HG02852 (cell line): ENCODE measurements around the gene LUC7L.
"Not testable (repeated sequence)": the region's sequence is repeated elsewhere in the genome, so short reads cannot be mapped to it uniquely, and the experiment has no call there.

Experiments
- ATAC-seq: cut with Tn5 transposase; IDR thresholded peaks from one replicate; pipeline ENCODE4 v1.9.1; 2021; ENCODE audit warnings: mild to moderate bottlenecking, moderate library complexity; ENCODE audit not compliant: unreplicated experiment

LUC7L gene

DNA sequence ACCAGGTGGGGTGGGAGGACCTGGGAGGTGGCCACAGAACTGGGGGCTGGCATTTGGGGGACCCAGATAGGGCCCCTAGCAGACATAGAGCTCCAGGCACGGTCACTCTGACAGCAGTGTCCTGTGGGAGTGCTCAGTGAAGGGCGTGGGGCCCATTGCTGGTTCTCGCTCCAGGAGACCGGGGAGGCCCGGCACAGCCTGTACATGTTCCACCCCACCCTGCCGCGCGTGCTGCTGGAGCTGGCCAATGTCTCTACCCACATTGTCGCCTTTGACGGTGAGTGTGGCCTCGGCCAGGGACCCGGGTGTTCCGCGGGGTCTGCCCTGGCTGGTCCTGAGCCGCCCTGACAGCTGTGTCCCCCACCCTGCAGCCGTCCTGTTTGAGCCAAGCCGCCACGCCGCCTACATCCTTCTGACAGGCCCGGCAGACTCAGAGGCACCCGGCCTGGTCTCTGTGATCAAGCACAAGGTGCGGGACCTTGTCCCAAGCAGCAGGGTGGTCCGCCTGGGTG is 35.2 kb upstream of the LUC7L start:
- ATAC-seq: no peak

DNA sequence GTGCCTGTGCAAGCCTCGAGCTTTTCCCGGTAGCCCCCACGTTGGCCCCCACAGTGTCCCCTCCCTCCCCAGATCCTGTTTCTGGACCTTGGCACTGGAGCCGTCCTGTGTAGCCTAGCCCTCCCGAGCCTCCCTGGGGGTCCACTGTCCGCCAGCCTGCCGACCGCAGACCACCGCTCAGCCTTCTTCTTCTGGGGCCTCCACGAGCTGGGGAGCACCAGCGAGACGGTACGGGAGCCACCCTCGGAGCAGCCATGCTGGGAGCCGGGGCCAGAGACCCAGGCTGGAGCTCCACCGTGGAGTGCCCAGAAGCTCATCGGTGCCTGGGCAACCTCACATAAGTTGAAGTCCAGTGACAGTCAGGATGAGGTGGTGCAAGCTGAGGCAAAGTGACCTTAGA is 34.7 kb upstream of the LUC7L start:
- ATAC-seq: no peak

DNA sequence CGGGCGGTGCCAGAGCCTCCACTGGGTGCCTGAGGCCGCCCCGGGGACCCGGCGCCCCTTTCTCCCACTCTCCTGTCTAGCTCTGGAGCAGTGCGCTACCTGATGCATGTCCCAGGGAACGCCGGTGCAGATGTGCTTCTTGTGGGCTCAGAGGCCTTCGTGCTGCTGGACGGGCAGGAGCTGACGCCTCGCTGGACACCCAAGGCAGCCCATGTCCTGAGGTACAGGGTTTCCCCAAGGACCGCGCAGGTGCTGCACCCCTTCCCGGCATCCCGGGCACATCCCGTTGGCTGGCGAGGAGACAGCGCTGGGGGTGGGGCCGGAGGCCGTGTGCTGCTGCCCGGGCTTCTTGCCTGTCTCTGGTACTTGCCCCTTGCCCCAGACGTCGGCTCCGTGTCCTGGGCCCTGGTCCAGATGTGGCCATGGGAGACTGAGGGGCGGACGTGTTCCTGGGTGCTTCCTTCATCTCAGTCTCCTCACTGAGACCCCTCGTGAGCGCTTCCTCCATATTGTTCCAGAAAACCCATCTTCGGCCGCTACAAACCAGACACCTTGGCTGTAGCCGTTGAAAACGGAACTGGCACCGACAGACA is 34.0 kb upstream of the LUC7L start:
- ATAC-seq: no peak

DNA sequence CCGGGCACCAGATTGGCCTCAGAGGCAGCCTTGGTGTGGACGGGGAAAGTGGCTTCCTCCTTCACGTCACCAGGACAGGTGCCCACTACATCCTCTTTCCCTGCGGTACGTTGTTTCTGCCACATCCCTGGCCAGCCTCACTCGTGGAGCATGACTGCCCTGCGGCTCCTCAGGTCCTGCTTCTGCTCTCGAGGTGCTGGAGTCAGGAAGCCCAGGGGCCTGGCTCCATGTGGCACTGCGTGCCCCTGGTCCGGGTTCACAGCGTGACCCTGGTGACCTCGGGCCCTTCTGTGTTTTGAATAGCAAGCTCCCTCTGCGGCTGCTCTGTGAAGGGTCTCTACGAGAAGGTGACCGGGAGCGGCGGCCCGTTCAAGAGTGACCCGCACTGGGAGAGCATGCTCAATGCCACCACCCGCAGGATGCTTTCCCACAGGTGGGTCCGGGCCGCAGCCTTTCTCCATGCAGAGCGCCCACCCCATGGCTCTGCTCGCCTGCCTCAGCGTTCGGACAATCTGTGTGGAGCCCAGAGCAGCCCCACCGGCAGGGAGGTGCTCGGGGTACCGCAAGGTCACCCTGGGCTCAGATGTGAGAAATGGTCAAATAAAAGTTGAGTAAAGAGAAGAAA is 33.0 kb upstream of the LUC7L start:
- no peak for ATAC-seq

DNA sequence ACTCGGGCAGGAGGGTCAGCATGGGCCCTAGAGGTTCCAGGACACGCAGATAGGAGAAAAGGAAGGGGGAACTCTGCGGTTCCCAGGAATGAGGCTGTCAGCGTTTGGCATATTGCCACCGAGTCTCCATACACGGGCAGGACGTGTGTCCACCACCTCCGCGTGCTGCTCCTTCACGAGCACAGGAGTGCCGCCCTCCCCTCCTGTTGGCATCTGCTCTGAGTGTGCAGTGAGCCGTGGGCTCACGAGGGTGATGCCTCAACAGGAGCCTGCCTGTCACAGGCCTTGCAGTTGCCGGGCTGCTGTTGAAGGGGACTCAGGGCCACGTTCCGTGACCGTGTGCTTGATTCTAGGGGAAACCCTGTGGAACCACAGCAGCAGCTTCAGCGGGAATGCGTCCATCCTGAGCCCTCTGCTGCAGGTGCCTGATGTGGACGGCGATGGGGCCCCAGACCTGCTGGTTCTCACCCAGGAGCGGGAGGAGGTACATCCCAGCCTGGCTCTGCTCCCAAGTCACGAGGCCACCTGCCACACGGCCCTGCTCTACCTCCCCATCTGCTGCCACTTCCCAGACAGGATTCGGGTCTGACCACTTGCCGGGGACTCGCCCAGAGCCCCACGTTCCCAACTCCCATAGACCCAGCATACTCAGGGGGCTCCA is 31.9 kb upstream of the LUC7L start:
- no peak for ATAC-seq

DNA sequence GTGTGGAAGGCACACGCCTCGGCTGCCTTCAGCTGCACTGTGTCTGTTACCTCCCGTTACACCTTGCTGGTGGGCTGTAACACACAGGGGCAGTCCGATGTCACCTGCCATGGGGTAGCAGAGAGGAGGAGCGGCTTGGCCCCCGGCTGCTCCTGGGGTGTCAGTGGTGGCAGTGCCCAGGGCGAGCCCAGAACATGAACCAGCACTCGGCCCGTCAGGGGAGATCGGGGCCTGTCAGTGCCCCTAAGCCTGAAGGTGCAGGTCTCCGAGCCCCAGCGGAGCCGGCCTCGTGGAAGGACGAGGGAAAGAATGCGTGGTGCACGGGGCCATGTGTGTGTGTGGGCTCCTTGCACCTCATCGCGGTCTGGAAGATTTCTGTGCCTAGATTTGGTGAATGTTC is 31.1 kb upstream of the LUC7L start:
- no peak for ATAC-seq

DNA sequence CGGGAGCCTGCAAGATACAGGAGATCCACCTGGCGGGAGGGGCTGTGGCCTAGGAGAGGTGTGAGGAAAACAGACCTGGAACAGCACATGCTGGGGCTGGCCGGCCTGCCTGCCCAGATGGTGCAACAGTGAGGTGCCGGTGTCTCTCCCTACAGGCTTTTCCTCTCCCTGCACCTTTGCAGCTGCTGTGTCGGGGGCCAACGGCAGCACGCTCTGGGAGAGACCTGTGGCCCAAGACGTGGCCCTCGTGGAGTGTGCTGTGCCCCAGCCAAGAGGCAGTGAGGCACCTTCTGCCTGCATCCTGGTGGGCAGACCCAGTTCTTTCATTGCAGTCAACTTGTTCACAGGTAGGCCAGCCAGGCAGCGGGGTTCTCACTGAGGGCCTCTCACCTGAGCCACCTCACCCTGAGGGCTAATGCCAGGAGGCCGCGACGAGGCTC is 30.6 kb upstream of the LUC7L start:
- no peak for ATAC-seq

DNA sequence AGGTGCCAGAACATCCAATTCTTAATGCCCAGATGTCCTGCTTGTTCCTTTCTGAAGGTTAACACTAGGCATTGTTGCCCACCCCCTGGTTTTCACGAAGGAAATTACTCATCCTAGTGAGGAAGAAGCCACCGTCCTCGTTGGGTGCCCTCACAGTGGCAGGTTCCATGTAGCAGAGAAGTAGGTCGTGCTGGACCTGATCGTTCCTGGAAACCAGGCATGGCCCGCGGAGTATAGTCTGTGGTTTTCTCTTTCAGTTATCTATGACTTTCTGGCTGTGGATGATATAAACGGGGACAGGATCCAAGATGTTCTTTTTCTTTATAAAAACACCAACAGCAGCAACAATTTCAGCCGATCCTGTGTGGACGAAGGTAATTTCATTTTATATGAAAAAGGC is 30.0 kb upstream of the LUC7L start:
- no peak for ATAC-seq

DNA sequence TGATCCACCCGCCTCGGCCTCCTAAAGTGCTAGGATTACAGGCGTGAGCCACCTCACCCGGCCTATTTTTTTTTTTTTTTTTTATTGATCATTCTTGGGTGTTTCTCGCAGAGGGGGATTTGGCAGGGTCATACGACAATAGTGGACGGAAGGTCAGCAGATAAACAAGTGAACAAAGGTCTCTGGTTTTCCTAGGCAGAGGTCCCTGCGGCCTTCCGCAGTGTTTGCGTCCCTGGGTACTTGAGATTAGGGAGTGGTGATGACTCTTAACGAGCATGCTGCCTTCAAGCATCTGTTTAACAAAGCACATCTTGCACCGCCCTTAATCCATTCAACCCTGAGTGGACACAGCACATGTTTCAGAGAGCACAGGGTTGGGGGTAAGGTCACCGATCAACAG is 28.8 kb upstream of the LUC7L start:
- ATAC-seq: not testable (repeated sequence)

DNA sequence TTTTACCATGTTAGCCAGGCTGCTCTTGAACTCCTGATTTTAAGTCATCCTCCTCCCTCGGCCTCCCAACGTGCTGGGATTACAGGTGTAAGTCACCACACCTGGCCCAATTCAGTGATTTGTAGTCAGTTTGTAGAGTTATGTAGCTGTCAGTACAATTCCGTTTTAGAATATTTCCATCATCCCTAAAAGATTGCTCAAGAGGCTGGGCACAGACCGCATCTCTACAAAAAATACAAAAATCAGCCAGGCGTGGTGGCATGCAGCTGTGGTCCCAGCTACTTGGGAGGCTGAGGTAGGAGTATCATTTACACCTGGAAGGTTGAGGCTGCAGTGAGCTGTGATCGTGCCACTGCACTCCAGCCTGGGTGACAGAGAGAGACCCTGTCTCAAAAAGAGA is 25.9 kb upstream of the LUC7L start:
- ATAC-seq: no peak

DNA sequence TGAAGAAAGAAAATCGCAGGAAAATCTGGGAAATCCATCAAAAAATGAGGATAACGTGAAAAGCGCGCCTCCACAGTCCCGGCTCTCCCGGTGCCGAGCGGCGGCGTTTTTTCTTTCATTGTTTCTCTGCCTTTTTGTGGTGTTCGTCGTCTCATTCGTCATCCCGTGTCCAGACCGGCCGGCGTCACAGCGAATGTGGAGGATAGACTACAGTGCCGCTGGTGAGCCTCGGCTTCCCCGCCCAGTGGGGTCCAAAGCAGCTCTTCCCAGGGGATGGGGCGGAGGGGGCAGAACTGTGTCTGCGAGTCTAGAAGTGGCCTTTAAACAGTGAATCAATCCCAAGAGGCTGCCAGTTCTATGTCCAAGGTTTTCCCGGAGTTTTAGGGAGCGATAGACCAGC is 25.2 kb upstream of the LUC7L start:
- ATAC-seq: no peak

DNA sequence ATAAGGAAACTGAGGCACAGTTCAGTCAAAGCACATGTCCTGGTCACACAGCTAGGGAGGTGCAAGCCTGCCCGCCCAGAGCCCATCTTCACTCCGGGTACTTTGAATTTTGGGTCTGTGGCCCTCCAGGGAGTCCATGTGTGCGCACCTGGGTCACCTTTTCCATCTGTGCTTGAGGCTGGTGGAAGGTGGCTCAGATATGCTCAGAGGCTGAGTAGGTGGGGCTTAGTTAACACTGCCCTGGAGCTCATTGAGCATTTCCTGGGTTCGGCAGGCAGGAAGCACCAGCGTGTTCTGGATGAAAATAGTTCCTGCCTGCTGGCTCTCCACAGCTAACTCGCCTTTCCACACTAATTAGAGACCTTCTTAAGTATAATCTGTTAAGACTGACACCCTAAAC is 24.6 kb upstream of the LUC7L start:
- no peak for ATAC-seq

DNA sequence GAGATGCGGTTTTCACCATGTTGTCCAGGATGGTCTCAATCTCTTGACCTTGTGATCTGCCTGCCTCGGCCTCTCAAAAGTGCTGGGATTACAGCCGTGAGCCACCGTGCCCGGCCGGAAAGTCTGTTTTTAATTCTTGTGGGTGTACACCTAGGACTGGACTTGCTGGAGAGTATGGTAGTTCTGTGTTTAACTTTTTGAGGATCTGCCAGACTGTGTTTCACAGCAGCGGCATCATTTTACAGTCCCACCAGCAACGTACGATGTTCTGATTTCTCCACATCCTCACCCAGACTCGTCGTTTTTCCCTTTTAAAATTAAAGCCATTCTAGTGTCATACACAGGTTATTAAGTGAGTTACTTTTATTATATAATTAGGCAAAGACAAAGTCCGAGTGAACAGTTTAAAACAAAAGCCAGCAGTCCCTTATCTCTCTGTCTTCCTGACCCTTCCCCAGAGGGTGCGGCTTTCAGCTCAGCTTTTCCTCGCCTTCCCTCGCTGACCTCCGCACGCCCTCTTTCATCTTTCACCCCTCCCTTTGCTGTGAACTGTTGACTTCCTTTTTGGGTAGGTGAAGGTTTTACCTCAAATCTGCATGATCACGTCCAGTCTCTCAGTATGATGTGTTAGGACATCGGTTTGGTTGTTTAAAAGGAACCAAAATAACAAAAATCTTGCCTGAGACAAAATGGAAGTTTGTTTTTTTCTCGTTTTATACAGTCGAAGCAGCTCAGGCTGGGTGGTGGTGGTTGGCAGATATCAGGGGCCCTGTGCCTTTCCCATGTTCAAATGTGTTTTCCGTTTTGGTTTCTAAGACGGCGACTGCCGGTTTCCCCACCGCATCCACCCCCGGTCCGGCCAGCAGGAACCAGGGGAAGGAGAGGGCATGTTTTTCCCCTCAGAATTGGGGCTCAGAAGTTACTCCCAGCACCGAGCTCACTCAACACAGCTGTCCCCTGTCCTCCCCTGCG is 23.4 kb upstream of the LUC7L start:
- ATAC-seq: no peak

DNA sequence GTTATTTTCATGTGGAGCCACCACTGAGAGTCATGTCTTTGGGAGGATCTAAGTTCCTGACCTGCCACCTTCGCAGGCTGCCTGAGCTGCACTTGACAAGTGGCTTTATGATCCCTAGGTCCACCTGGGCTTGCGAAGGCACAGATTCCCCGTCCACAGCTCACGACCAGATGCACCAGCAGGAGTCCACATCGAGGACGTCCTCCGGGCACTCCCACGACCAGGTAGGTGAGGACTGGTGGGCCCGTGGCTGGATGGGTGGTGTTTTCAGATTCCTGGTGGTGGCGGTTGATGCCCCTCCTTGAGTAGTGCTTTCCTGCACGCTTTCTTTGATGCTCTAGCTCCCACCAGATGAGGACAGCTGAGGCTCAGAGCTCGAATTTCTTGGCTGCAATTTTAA is 20.2 kb upstream of the LUC7L start:
- no peak for ATAC-seq

DNA sequence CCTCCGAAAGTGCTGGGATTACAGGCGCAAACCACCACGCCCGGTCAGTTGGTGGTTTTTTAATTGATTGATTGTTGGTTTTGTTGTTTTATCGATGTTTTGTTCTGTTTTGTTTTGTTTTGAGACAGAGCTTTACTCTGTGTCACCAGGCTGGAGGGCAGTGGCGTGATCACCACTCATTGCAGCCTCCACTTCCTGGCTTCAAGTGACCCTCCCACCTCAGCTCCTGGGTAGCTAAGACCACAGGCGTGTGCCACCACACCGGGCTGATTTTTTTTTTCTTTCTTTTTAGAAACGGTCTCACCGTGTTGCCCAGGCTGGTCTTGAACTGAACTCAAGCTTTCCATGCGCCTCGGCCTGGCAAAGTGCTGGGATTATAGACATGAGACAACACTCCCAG is 17.8 kb upstream of the LUC7L start:
- ATAC-seq: no peak

DNA sequence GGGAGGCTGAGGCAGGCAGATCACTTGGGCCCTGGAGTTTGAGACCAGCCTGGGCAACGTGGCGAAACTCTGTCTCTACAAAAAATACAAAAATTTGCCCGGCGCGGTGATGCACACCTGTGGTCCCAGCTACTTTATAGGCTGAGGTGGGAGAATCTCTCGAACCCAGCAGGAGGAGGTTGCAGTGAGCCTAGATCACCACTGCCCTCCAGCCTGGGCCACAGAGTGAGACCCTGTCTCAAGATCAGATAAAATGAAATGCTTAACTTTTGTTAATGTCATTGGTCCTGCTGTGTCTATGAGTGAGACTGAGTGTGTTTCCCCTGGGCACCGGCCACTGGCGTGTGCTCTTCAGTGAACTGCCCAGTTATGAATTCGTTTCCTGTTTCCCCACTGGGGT is 15.9 kb upstream of the LUC7L start:
- ATAC-seq: no peak

DNA sequence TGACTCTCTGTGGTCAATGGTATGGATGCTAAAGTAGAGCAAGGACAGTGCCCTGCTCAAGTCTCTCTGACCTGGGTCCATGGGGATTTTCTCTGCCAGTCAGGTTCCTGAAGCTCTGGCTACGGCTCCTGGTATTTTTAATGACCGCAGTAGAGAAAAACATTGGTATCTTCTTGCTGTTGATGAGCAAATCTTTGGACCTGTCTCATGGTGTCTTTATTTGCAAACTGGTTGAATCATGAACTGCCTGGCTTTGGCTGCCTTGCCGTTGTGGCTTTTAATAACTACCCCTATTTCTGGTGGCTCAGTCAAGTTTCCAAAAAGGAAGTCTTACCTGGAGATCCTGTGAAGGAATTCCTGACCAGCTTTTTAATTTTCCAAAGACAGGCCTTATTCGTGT is 14.1 kb upstream of the LUC7L start:
- ATAC-seq: no peak

DNA sequence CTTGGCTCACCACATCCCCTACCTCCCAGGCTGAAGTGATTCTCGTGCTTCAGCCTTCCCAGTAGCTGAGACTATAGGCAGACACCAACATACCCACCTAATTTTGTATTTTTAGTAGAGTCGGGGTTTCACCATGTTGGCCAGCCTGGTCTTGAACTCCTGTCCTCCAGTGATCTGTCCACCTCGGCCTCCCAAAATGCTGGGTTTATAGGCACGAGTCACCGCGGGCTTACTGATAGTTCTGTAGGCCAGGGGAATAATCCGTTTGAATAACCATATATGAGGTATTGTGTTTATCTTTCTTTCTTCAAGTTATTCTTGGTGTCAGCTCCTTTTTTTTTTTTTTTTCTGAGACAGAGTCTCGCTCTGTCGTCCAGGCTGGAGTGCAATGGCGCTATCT is 13.0 kb upstream of the LUC7L start:
- no peak for ATAC-seq

DNA sequence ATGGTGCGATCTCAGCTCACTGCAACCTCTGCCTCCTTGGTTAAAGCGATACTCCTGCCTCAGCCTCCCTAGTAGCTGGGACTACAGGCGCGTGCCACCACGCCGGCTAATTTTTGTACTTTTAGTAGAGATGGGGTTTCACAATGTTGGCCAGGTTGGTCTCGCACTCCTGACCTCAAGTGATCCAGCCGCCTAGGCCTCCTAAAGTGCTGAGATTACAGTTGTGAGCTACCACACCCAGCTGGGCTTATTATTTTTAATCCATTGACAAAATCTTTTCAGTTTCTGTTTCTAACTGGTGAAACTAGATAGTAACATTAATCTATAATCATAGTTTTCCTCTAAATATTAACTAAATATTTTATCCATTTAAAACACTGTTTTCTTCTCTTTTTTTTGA is 11.3 kb upstream of the LUC7L start:
- ATAC-seq: no peak

DNA sequence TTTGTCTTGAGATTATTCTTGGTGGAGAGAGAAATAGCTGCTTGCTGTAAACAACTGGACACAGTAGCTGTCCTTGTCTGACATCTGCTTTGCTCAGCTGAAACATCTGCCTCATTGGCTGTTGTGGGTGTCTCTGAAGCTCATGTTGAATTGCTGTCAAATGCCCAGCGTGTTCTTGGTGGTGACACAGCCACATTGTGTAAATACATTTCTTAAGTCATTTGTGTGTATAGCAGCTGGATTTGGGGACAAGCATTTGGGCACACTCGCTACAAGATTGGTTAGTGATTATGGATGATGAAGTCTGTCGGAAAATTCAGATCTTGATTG is 10.7 kb upstream of the LUC7L start:
- no peak for ATAC-seq
